Measurements from ENCODE around the gene AOX1.
"Not testable (repeated sequence)": the region's sequence is repeated elsewhere in the genome, so short reads cannot be mapped to it uniquely, and the experiment has no call there.

AOX1 gene

DNA sequence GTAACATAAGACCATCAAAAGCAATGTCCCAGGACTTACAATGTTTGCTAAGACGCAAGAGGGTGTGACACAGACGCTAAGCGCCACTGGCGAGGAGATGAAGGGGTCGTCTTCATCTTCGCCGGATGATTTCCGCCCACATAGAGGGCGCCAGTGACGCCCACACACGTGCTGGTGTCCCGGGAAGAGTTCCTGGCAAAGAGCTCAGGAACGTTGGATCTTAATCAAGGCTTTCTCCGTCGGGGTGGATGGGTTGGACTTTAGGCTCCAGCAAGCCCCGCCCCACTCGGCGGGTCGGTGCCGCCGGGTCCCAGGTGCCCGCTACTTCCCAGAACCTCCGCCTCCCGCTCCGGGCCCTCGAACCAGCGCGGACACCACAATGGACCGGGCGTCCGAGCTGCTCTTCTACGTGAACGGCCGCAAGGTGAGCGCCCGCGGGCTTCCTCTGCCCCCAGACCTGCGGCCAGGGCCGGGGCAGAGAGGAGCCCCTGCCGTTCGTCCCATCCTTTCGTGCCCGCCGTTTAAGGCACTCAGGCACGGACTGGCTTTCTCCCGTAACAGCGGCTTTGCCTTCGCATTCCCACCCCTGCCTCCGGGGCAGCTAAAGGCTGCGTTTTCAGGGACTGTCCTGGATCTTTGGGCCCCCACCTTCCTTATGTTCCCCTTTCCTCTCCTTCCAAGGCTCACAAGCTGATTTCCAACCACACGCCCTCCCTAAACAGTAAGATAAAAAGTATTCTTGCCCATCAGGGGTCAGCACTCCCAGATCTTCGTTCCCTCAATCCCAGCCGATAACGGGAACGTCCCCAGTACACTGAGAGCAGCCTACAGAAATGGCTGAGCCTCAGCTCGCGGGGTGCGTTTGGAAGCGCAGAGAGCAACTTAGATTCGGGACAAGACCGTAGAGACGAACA, at the start of gene AOX1:
Gene AOX1 (plus strand): TSS at position 285 of the 914 bp plus-strand sequence. CDS start 95 bp downstream, at position 380.
- DNase-seq, result no peak

DNA sequence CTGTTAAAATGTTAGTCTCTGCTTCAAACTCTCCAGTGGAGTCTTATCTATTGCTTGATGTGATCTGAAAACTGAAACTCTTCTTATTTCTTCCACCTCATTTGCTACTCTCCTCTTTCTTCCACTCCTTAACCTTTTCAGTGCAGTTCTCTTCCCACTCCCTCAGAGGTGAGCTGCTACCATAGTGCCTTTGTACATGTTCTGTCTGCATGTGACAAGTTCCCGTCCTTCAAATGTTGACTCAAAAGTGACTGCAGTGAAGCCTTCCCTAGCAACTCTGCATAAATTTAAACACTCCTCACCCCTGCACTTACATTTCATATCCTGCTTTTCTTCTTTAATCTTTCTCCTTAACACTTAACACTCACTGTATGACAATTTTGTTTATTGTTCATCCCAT, 47.7 kb upstream of the AOX1 start:
- no peak for DNase-seq

DNA sequence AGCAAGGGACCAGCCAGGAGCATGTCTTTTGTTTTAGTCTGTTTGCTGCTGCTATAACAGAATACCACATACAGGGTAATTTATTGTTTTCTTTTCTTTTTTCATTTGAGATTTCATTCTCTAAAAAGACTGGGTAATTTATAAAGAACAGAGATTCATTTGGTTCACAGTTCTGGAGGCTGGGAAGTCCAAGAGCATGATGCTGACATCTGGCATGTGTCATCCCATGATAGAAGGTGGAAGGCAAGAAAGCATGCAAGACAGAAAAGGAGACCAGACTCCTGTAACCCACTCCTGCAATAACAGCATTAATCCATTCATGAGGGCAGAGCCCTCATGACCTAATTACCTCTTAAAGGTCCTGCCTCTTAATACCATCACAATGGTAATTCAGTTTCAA, 45.0 kb upstream of the AOX1 start:
- DNase-seq, result no peak

DNA sequence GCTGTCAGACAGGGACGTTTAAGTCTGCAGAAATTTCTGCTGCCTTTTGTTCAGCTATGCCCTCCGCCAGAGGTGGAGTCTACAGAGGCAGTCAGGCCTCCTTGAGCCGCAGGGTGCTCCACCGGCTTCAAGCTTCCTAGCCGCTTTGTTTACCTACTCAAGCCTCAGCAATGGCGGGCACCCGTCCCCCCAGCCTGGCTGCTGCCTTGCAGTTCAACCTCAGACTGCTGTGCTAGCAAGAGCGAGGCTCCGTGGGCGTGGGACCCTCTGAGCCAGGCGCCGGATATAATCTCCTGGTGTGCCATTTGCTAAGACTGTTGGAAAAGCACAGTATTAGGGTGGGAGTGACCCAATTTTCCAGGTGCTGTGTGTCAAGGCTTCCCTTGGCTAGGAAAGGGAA, 19.2 kb upstream of the AOX1 start:
- DNase-seq, result not testable (repeated sequence)

DNA sequence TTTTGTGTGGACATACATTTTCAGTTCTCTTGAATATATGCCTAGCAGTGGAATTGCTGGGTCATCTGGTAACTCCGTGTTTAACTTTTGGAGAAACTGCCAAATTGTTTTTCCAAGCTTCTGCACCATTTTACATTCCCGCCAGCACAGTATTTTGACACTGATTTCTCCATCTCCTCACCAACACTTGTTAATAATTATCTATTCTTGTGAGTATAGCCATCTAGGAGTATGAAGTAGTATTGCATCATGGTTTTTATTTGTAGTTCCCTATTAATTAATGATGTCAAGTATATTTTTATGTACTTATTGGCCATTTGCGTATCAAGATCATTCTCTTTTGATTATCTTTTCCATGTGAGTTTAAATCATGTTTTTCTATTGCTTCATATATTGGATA, 17.9 kb upstream of the AOX1 start:
- no peak for DNase-seq

DNA sequence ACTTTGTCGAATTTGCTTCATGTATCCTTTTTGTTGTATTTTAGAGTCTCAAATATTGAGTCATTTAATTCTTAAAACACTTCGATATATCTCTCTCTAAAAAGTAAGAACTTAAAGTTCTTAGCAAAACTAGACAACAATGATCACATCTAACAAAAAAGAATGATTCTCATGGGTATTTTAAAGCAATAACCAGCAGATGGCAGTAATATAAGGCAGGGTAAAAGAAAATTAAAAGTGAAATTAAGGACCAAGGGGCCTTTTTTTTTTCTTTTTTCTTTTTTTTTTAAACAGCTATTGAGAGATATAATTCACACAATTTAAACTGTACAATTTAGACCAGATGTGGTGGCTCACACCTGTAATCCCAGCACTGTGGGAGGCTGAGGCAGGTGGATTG, 9.9 kb upstream of the AOX1 start:
- DNase-seq, result no peak

DNA sequence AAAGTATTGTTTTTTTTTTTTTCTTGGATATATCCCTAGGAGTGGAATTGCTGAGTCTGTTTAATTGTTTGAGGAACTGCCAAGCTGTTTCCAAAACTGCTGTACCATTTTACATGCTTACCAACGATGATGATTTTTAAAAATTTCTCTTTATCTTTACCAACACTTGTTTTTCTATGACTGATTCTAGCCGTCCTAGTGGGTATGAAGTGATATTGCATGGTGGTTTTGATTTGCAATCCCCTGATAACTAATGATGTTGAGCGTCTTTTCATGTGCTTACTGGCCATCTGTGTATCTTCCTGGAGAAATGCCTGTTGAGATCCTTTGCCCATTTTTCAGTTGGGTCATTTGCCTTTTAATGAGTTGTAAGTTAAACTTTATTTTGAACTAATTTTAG, 8.8 kb upstream of the AOX1 start:
- no peak for DNase-seq

DNA sequence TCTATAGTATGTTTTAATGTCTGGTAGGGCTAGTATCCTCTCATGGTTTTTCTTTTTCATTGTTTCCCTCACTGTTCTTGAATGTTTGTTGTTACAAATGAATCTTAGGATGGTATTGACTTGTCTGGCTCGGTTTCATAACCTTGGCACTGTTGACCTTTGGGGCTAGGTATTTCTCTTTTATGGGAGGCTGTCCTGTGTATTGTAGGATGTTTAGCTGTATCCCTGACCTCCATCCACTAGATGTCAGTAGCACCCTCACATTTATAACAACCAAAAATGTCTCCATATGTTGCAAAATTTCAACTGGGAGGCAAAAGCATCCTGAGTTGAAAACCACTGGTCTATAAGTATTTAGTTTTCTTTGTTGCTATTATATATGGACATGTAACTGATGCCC, 7.0 kb upstream of the AOX1 start:
- no peak for DNase-seq

DNA sequence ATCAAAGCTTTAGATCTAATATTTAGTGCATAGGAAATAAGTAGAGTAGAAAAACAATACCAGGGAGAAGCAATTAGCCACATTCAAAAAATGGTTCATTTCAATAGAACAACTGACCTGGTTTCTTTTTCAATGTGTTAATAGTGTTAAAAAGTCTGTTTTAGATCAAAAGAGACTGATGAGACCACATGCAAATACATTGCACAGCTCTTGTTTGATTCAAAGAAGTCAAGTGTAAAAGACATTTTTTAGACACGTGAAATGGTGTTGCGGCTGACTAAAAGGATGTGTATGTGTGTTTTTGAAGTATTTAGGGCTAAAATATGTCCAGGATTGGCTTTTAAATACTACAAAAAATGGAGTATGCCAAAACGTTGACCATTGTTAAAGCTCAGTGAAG, 1.2 kb upstream of the AOX1 start:
- DNase-seq, result no peak

DNA sequence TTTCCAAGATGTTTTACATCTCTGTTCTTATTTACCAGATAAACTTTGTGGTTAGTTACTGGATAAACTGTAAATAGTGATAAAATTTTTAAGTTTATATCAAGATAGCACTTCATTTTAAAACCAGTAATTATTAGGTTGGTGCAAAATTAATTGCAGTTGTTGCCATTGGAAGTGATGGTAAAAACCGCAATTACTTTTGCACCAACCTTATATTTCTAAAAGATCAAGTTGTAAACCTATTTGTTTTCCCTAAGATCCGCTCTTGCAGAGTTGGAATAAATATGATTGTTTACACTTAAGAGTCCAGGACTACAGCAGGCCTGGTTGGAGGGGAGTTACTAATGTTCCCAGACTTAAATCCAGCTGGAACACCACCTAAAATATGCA, 479 bp upstream of the AOX1 start:
- no peak for DNase-seq

DNA sequence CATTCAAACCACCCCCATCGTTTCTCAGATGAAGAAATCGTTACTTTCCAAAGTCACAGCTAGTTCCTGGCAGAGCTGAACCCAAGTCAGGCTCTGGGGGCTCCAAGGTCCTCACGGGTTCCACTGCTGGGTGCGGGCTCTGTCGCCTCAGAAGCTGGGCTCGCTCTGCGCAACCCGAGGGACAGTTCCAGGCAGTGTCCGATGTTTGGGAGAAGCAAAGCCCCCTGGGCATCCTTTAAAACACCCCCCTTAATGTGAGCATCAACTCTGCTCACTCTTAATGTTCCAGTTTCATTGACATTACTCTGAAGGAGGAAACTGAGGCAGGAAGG, 796 bp downstream of the AOX1 start:
- DNase-seq, result no peak

DNA sequence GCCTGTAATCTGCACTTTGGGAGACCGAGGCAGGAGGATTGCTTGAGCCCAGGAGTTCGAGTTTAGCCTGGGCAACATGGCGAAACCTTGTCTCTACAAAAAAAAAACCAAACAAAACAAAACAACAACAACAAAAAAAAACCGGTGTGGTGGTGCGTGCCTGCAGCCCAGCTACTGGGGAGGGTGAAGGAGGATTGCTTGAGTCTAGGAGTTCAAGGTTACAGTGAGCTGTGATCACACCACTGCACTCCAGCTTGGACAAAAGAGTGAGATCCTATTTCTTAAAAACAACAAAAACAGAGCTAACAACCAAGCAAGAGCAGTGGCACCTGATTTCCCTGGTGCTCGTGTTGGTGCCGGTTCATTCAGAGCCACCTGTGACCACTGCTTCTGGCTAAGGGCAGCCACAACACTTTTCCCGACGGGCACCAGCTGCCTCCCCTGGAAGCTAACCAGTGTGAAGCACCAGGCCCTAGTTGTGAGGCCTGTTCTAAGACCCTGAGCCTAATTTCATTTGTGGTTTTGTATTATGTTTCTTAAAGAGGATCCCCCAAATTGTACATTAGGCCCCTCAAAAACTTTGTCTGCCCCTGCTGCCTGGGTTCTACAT, 1.3 kb downstream of the AOX1 start:
- DNase-seq, result no peak

DNA sequence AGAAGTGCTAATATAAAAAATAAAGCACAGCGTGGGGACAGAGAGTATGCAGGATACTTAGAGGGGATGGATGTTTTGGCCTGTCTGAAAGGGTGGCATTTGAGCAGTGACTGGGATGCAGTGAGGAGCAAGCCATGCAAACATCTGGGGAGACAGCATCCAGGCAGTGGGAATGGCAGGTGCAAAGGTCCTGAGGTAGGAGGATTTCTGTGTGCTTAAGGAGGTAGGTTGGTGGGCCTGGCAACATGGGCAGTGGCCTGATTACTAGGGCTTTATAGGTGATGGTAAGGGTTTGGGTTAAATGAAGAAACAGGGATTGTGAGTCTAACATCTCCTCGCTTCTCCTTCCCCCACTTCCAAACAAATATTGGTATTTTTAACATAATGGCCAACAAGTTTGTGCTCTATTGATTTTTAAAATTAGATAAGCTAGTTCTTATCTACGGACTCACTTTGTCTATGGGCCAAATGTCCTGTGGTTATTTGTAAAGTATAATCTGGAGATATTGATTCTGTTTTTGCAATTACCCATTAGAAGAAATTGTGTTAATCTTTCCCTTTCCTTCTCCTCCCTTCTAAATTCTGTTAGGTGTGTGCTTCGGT, 2.4 kb downstream of the AOX1 start:
- no peak for DNase-seq

DNA sequence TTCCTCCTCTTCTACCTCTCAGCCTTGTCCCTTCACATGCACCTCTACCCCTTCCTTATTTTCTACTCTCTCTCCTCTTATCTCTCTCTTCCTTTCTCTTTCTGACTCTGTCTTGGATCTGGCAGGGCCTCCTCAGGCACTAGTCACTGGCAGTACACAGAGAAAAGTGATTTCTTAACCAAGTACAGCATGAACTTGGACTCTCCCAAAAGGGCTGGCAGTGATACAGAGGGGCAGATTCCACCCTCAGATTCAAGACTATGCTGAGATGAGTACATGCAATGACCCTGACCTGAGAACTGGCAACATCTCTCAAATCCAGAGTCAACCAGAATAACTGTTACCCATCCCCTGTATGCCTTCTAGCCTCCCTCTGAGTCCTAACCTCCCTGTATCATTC, 4.3 kb downstream of the AOX1 start:
- DNase-seq, result no peak

DNA sequence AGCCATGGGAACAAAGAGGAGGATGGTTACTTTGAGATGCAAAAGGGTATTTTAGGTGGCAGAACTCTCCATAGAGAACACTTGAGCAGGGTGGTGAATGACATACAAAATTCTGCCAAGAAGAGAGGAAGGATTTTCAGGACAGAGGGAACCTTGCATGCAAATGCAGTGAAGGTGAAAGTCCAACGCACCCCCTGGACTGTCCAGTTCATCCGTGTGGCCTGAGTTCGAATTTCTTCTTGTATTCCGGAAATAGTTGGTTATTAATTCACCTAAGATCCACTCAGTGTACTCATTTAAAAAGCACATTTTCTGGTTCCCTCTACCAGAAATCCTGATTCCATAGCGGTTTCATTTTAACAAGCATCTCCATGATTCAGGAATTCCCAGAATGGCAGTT, 5.5 kb downstream of the AOX1 start:
- no peak for DNase-seq

DNA sequence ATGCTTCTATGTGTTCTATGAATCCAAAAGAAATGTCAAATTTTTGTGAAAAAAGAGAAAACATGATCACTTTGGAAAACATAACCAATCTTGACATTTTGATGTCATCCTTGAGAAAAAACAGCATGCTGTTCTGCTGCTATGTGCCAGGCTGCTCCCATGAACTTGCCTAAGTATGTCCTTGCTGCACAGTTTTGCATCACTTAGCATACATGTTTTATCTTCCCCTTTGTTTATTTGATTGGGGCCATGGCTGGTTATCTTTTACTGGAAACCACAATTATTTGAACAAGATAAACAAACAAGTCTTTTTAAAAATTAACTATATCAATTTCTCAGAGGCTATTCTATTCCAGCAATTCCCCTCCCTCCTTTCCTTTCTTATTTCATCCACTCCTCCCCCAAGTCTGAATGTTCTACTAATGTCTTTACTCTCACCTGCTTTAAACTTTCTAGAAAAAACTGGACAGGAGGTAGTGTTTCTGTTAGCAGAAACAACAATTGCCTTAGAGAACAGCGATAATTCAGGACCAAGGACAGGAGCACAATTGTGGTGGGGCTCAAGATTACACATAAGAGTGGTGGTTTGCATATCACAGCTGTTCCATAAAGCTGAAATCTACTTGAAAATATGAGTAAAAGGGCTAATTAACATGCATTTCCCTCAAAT, 6.7 kb downstream of the AOX1 start:
- DNase-seq, result no peak

DNA sequence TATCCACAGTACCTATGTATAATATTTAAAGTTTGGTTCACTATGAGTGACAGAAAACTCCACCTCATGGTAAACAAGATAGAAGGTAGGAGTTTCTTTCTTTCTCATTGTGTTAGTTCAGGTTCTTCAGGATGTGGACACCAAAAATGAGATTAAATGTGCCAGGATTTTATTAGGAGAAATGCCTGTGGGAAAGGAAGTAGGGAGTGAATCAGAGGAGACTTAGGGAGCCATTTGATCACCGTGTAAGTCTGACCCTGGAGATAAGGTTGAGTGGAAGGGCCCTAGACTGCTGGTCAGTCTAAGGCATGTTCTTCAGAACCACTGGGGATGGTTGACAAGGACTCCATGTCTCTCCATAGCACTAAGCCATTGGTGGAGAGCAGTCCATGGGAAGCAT, 8.1 kb downstream of the AOX1 start:
- no peak for DNase-seq

DNA sequence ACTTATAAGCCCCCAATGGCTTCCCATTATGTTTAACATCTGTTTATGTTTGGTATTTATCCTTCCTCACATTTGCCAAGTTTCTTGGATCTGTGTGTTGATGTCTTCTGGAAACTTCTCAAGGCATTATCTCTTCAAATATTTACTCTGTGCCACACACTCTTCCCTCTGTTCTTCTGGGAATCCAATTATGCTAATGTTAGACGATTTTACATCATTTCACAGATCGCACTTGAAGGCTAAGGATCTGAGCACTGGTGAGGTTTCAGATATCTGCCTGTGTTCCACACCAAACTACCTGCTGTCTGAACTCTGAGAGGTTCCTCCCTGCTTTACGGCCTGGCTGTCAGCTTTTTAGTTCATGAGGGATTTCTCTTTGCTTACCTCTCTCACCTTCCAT, 10.1 kb downstream of the AOX1 start:
- DNase-seq, result no peak

DNA sequence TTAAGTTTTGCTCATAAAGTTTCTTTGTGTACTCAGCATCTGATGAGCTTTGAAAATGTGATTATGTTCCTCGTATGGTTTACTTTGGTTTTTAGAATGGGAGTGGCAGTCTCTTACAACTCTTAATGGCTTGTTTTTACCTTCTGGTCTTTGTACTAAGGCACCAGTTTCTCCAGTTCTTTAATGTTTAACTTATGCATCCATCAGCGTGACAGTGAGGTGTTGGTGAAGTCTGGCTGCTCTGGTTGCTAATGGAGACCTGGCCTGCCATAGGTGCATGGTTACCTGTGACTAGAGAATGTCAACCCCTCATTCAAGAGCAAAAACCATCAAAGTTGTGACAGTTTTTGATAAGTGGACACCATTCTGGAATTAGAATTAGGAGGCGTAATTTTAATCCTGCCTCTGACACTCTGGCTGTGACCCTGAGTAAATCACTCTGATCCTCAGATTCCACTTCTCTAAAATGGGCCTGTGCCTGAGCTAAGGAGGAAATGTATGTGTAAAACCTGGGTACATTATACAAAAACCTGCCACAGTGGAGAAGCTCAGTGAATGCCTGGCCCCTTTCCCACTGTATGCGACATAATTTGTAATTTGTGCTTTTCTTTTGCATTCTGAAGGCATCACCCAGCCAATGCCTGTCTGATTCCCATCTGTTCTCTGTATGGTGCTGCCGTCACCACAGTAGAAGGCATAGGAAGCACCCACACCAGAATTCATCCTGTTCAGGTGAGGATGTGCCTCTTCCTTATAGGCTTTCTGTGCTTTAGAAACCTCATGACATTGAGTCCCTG, 11.2 kb downstream of the AOX1 start:
- no peak for DNase-seq

DNA sequence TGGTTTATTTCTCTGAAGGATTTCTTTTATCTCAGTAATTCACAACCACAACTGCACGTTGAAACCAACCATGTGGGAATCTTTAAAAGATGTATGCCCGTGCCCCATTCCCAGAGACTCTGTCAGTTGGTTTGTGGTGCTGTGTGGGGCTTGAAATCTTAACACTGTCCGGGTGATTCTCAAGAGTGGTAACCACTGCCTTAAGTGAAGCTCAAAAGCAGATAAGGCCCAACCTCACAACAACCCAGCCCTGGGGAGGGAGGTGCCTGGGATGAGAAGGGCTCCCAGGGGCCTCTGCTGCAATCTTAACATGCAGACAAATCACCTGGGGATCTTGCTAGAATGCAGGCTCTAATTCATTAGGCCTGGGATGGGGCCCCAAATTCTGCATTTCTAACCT, 13.4 kb downstream of the AOX1 start:
- no peak for DNase-seq

DNA sequence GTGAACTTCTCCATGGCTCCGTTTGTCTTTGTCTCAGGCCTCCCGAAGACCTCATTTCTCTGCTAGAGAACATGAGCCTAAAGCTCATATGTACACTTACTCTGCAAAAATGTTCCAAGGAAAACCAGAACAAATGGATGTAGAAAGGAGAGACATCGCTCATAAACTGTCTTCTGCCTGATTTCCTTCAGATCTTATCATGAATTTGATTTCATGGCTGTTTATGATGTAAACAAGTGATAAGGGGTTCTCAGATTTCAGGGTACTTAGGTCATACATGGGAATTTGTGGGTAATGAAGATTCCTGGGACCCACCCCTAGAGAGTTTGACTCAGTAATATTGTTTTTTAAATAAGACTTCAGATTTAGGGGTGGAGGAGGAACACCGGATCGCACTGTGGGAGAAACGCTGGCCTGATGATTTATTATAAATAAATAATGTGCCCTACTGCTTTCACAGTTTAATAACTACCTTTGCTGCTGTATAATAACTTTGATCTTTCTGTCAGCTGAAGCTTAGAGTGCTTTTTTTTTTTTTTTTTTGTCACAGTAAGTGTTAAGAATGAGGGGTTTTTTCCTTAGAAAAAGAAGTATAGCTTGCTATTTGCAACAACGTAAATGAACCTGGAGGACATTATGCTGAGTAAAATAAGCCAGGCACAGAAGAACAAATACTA, 14.9 kb downstream of the AOX1 start:
- no peak for DNase-seq

DNA sequence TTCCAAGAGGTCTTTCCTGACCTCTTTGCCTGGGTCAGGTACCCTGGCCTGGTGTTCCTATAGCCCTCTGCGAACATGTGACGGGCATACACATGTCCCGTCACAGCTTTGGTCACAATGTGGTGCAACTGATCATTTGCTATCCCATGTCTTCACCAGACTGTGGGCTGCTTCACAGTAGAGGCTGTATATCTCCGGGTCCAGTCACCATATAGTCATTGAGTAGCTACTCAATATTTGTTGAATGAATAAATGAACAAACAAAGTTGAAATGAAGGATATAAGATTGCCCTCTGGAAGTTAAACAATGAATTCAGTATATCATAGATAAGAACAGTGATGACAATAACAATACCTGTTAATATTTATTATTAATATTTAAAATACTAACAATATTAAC, 16.8 kb downstream of the AOX1 start:
- DNase-seq, result no peak

Measured in GDM1 (cell line).